Suprapubic skin (tissue), 3 donors: ENCODE data around the gene SLC35E1.

ENCODE experiments used
- POLR2A ChIP-seq, 2 donors: fragments of 450-650 bp; IDR thresholded peaks; one replicate each; pipeline ENCODE4 v1.6.1; 2017; ENCODE audit warnings: antibody characterized with exemption in 2 of 2, mild to moderate bottlenecking in 2 of 2, moderate library complexity in 2 of 2
- TF ChIP-seq, protein P1 (sequence below), 2 donors: fragments of 200-600 bp in 1 of 2; fragments of 450-650 bp in 1 of 2; sonication (generic) in 1 of 2; IDR thresholded peaks; one replicate each; pipeline ENCODE4 v1.5.1; 2016 to 2019; ENCODE audit warnings: antibody characterized with exemption in 2 of 2, mild to moderate bottlenecking in 1 of 2, moderate library complexity in 1 of 2

DNA sequence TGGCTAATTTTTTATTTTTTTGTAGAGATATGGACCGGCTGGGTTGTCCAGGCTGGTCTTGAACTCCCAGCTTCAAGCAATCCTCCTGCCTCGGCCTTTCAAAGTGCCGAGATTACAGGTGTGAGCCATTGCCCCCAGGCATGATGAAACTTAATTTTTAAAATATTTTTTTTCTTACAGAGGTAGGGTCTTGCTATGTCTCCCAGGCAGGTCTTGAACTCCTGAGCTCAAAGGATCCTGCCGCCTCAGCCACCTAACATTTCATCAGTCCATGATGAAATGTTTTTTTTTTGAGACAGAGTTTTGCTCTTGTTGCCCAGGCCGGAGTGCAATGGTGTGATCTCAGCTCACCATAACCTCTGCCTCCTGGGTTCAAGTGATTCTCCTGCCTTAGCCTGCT, 63.7 kb downstream of the SLC35E1 start:
- TF ChIP-seq, protein P1, sequence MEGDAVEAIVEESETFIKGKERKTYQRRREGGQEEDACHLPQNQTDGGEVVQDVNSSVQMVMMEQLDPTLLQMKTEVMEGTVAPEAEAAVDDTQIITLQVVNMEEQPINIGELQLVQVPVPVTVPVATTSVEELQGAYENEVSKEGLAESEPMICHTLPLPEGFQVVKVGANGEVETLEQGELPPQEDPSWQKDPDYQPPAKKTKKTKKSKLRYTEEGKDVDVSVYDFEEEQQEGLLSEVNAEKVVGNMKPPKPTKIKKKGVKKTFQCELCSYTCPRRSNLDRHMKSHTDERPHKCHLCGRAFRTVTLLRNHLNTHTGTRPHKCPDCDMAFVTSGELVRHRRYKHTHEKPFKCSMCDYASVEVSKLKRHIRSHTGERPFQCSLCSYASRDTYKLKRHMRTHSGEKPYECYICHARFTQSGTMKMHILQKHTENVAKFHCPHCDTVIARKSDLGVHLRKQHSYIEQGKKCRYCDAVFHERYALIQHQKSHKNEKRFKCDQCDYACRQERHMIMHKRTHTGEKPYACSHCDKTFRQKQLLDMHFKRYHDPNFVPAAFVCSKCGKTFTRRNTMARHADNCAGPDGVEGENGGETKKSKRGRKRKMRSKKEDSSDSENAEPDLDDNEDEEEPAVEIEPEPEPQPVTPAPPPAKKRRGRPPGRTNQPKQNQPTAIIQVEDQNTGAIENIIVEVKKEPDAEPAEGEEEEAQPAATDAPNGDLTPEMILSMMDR (IDR thresholded peaks at IDR 0.05) = no peak
- no peak for TF ChIP-seq POLR2A (IDR thresholded peaks at IDR 0.05)
